ENCODE measurements around the gene PHF21B.
"Not testable (repeated sequence)": the region's sequence is repeated elsewhere in the genome, so short reads cannot be mapped to it uniquely, and the experiment has no call there.

PHF21B gene

DNA sequence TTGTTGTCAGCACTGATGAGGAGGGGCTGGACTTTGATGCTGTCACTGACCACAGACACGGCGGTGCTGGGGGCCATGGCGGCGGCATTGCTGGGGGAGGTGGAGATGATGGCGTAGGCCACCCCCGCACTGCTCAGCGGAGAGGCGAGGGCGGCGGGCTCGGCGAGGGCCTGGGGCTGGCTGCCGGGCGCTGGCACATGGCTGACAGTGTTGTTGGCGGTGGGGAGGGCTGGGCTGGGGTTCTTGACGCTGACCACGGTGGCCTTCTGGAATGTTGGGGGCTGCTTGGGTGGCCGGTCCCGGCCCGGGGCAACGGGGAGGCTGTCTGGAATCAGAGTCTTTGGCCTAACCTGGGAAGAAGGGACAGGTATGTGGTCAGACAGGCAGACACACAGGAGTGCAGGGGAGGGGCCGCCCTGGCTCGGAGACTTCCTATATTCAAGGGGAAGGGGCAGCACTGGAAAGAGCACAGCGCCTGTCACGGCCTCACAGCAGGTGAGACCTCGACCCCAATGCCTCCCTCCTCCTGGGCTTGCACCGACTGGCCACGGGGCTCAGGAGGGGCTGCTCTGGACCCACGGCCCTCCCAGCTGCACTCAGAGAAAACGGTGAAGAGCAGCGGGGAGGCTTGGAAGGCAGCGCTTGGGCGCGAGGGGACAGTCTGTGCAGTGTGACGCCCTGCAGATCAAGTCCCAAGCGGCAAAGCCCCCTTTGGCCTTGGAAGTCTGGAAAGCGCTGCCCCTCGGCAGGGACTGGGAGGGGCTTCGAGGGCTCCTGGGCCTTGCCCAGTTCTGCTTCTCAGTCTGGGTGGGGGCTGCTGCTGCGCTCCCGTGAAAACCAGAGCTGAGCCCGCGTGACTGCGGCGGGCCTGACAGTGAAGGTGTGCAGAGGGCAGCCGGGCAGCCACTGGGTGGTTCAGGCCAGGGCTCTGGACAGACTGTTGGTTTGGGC, 93.2 kb downstream of the PHF21B start:
- DNase-seq: no peak

DNA sequence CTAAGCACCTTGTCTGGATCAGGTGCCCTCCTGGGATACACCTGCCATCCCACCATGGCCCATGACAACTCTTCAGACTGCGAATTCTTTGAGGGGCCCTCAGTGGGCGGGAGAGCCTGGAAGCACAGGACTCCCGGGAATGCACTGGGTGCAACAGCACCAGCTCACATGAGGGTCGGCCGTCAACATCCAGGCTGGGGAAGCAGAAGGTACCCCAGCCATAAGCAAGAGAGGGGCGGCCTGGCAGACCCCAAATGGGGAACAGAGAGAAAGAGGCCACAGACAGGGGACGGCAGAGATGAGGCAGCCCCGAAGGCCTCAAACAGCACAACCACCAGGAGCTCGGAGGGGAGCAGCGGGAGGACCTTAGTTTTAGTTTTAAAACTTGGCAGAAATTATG, 94.4 kb downstream of the PHF21B start:
- DNase-seq: no peak

DNA sequence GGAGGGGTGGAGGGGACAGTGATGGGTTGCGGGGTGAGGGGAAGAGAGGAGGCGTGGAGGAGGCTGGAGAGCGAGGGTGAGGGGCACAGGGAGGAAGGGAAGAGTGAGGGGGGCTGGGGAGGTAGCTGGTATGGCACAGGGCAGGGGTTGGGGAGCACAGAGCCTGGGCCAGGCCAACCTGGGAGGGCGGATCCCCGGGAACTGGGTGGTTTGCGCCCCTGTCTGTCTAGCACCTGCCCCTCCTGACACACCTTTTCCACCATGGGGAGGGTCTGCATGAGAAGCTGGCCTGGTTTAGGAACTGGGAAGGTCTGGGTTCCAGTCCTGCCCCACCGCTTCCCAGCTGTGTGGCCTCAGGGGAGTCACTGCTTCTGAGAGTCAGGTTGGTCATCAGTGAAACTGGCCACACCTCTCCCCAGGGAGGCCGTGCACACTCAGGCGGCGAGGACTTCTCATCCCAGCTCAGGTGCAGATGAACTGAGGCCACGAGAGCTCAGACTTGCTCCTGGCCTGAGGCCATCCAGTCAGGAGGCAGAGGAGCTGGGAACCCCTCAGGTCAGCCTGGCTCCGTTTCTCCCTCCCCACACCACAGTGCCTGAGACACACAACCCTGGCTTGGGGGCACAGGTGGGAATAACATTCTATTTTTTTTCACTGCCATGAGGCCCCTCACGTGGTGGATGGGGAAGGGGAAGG, 95.6 kb downstream of the PHF21B start:
- DNase-seq: no peak

DNA sequence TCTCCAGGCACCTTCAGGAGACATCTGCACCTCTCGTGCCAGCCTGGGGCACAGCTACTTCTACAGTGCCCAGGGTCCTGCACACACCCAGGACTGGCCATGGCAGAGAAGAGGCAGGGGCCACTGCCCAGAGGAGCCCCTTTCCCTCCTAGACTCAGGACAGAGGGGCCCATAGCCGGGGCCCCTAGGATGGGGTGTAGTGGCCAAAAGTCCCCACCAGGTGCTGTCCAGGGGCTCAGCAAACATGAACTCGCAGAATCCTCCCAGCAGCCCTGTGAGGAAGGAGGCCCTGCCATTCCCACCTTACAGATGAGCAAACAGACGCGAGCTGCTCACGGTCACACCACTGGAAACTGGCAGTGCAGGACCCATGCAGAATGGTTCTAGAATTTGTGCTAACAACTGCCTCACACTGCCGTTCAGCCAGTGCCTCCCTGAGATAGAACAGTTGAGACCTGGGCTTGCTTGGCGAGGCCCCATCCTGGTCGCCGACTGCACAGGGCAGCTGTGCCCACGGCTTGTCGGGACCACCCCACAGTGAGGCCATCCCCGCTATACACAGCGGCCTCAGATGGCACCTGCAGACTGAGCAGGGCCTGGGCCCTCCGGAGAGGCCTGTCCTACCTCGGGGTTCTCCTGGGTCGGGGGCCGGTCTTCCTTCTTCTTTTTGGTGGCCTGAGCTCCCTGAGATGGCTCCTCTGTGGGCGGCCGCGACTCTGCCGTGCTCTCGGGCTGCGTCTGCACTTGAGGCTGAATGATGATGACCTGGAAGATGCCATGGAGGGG, 96.4 kb downstream of the PHF21B start:
- DNase-seq: no peak

DNA sequence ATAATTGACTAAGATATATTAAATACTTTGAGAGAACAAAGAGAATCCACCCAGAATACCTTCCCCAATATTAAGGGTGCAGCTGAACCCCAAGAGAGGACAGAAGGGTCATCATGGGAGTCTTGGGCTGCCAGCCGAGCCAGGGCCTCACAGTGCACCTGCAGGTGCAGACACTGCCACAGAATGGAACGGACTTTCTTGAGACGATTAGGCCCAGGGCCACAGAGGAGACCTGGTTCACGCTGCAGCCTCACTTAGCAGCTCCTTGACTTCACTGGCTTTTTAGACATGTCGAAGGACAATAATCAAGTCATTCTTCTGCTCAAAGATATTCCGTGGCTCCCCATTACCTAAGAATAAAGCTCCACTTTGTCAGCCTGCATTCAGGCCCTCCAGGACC, 100.6 kb downstream of the PHF21B start:
- DNase-seq: no peak

DNA sequence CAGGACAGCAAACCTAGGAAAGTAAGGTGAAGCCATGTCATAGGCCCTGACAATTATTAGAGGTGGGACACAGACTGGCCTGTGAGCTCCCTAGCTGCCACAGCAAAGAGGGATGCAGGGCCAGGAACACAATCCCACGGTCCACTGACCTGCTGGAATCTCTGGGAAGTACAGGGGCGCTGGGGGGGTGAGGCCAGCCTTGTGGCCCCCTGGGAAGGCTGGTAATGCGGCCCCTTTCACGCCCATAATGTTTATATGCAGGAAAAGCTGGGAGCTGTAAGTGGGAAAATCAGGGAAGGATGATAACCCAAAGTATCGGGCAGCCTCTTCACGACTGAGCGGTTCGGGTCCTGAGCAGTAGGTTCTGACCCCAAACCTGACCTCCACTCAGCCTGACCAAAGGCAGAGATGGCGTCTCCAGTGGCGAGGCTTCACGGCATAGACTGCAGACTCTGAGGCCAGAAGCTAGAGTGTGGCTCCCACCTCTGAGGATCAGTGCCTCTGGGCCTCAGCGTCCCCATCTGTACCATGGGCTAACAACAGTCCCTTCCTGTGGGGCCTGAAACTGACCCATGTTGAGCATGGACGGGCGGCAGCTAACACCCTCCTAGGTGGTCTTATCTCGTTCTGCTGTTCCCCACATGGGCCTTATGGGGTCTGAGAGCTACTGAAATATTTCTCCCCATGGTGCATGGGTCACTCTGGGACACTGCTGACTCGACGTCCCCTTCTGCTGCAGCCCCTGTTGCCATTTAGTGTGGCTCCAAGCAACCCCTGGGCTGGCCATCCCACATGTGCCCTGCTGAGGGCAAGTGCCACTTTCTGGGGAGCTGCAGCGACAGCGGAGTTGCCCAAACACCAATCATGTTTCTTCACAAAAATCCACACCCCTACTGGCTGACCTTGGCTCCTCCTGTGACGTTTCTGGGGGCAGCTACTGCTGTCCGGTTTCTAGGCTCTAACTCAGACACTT, 101.8 kb downstream of the PHF21B start:
- no peak for DNase-seq

DNA sequence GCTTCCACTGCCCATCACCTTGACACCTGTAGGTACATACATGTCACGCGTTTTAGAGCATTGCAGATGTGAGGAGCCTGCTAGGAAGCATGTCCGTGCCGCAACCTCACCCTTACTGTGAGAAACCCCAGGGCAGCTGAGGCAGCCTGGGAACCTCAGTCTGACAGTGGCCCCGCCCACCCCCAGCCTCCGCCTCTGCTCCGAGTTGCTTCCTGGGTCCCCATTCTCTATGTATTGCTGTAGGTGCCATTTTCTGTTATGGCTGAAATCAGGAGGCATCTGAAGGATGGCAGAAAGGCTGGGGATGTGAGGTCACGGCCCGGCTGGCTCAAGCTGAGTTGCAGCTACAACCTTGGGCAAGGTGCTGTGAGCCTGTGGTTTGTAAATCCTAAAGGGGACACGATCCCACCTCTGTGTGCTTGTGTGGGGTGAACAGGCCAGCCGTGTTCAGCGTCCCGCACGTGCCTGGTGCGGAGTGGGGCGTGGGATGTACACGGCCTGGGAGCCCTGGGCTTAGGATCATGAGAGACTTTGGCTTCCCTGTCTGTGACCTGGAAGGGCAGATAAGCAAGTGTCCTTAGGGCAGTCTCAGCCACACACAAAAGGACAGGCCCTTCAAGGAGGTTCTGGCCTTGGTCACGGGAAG, 102.7 kb downstream of the PHF21B start:
- no peak for DNase-seq

DNA sequence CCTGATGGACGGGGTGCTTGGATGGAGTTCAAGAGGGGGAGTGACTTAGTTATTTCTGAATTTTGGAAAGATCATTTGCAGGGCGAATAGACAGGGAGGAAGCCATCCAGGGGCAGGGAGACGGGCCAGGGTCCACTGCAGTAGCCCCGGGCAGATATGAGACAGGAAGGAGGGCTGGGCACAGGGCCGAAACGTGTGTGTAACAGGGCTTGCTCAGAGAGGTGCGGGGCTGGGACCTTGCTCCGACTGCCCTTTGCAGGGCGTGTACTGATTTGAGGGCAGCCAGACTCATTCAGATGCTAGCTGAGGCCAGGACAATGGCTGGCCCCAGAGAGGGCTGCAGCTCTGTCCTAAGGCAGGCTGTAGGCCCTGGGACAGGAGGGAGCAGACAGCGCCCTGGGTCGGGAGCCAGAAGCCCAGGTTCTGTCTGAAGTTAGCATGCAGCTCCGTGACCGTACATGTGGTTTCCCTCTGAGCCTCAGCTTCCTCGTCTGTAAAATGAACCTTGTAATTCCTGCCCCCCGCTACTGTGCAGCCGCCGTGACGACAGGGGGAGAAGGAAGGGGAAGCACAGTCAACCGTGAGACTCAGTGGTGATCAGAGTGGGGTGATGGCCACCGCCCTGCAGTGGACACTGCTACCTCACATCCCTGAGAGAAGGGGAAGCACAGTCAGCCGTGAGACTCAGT, 103.4 kb downstream of the PHF21B start:
- DNase-seq: no peak

DNA sequence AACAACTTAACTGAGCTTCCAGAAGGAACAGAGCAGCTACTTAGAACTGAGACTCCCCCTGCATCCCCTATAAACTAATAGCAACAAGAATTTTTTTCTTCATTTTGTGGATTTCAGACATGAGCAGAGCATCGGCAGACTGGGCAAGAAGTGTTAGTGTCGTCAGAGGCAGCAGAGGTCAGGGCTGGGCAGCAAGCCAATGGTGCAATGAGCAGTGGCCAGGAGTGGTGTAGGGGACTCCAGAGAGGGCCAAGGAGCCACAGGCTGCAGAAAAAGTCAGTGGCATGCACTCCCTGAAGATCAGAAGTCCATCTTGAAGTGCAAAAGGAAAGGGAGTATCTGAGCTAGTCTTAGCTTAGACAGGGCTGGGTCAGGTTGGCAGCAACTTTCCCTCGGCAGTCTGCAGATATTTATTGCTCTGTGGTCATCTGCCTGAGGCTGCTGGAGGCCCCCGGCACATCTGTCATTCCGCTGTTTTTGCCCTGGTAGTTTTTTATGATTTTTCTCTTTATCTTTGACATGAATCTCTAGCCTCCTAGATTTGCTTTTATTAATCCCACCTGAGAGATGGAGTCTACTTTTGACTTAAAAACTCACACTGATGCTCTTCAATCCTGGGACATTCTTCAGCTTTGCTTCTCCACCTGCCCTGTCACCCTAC, 105.2 kb downstream of the PHF21B start:
- DNase-seq: not testable (repeated sequence)

DNA sequence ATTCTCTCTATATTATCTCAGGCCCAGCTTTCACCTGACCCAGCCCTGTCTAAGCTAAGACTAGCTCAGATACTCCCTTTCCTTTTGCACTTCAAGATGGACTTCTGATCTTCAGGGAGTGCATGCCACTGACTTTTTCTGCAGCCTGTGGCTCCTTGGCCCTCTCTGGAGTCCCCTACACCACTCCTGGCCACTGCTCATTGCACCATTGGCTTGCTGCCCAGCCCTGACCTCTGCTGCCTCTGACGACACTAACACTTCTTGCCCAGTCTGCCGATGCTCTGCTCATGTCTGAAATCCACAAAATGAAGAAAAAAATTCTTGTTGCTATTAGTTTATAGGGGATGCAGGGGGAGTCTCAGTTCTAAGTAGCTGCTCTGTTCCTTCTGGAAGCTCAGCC, 106.6 kb downstream of the PHF21B start:
- DNase-seq: not testable (repeated sequence)

DNA sequence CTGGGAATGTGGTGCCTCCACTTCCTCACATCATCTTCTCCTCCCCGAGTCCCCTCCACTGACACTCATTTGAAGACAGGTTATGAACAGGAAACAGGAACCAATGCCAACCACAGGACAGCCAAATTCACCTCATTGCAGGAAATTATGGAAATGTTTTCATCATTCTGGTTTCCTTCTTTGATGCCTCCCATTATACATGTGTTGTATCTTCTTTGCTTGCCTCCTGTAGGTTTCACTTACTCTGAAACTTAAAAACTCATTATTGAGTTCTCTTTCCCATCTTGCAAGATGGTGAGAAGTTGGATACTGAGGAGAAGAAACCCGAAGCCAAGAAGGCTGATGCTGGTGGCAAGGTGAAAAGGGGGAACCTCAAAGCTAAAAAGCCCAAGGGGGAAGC, 108.5 kb downstream of the PHF21B start:
- DNase-seq: no peak

DNA sequence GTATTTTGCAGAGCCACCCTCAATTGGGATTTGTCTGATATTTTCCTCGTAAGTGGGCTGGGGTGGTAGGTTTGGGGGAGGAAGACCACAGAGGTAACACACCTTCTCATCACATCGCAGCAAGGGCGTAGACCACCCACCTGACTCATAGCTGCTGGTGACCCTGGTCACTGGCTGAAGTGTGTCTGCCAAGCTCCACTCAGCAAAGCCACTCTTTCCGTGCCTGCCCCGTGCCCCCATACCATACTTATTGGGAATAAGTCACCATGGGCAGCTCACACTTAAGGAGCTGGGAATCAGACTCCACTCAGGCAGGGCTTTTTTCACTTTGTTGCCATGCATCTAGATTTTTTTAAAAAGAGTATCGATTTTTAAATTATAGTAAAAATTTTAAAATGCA, 111.6 kb downstream of the PHF21B start:
- no peak for DNase-seq

DNA sequence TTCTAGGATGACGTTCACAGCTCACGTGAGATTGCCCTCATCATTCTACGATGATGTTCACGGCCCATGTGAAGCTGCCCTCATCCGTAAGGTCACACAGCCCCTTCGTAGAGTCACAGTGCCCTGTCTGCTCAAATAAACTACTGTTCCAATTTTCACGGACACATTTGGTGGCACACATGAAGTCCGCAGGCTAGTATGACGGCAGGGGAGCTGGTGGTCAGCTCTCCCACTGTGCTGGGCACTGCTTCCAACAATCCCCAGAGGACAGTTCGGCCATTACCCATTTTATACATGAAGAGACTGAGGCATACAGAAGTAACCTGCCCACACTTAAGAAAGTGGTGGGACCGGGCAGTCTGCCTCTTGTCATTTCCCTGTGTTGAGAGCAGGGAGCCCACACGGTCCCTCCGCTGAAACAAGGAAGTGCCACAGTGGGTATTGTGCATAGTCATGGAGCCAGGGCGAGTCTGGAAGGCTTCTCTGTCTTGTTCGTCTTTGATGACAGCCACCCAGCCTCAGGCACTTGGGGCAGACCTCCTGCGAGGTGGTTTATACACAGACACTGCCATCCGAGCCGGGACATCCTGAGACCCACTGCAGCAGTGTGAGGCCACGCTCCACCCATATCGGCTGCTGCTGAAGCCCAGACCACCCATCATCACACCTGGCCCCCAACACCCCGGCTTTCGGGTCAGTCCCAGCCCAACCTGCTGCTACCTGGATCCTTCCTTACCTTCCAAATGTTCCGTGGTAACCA, 114.3 kb downstream of the PHF21B start:
- DNase-seq: no peak

DNA sequence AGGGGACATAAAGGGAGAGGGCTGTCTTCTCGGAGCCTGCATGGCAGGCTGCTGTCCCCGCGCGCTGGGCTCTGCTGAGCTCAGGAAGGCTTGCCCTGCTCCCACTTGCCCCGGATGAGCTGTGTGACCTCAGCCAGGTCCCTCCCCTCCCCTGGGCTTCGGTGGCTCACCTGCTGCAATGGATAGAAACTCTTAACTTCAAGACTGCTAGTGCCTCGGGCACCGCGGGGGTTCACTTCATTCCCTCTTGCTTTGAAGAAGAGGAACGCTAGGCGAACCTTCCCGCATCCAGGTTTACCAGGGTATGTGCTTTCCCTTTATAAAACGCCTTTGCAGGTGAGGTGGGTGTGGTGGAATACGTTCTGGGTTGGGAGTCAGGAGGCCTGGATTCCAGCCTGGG, 115.0 kb downstream of the PHF21B start:
- DNase-seq: no peak

DNA sequence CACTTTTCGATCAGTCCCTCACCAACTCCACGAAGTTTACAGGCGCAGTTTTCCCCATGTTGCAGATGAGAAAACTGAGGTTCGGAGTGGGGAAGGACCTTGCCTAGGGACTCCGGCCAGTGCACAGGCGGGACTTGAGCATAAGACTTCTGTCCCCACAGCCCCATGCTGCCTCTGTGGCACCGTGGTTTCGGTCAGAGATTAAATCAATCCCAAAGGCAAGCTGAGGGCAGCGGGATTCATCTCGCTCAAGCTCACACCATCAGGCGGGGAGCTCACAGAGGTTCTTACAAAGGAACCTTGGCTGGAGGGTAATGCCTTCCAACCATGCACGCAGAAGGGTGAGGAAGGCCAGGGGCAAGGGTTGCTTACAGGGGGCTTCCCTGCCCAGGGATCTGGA, 115.5 kb downstream of the PHF21B start:
- DNase-seq: no peak

DNA sequence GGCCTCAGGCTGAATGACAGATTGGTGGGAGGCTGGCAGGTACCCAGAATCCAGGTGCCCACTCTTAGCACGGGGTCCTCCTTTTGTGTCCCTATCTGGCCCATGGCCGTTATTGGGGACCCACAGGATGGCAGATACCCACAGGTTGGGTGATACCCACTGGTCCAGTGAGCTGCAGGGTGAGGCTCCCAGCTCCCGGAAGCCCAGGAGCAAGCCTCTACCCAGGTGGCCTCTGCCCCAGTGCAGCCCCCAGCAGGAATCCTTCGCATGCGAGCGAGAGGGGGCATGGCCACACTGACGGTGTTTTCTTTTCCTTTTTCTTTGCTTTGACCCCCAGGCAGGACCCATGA, 116.1 kb downstream of the PHF21B start:
- no peak for DNase-seq

DNA sequence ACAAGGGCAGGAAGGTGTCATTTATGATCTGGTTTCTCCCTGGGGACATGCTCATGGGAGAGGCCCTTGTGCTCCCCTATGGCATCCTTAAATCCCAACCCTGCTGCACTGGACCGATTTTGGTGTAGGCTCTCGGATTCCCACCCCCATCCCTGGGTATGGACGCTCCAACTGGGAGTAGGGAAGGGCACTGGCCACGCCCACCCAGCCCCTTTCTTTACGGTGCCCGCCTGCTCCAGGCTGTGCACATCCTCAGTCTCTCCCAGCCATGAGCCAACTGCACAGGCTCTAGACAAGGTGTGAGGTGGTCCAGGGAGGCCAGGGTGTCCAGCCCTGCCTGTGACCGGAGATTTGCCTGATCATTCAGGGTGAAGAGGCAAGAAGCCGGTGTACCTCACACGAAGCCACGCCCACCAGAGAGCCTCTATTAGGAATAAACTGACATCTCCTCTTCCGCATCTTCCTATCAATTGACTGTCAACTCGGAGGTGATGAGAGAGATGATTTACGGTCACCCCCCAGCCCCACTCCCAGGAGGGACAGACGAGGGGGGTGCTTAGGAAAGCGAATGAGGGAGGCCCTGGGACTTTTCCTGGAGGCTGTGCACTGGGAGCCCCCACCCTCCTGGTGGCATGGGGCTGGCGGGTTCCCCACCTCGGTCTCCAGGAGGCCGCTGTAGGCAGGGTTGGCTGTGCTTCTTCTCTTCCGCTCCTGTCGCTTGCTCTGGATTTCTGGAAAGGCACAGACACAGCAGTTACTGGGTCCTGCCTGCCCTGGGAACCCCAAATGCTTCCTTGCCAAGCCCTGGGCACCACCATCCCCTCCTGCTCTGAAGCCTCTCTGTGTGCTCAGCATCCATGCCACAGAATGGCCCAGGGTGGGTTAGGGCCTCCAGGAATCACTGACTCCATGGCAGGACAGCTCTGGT, 116.7 kb downstream of the PHF21B start:
- DNase-seq: no peak

DNA sequence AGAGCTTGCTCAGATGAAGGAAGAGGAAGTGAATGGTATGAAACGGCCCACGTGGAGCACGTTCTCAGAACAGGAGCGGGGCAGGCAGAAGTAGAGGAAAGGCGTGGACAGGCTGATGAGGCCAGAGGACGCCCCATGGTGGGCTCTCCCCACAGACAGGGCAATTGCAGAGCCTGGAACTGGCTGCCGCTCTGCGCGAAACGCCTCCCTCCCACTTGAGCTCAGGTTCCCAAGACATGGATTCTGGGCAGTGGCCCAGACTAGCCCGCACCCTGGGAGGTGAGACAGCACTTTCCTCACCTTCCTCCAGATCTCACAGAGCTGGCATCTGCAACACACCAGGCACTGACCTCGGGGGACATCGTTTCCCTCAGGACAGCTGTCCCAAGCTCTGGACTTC, 117.6 kb downstream of the PHF21B start:
- no peak for DNase-seq

DNA sequence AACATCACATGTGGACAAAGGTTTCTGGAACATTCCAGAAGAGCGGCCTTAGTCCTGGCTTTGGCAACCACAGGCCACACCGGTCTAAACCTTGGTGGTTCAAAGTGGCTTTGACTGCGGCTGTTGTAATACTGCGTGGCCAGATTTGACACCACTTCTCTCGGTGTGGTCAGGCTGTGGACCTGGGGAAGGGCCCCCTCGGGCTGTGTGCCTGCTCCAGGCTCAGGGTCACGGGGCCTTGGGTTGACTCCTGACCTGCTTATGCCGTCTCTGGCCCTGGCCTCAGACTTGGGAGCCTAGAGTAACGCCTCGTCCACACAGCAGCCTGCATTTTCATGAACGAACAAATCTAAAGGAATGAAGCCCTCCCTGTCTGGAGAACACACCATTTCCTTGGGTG, 118.0 kb downstream of the PHF21B start:
- no peak for DNase-seq
